Lower leg skin (tissue), 3 donors: Measurements from ENCODE around the gene TSHZ2.

Experiments used
- POLR2A ChIP-seq, 2 donors: fragments of 450-650 bp; IDR thresholded peaks; one replicate each; pipeline ENCODE4 v1.6.1; 2016 to 2017; ENCODE audit warnings: antibody characterized with exemption in 2 of 2, mild to moderate bottlenecking in 1 of 2, moderate library complexity in 1 of 2
- TF ChIP-seq, protein P1 (sequence below), 3 donors: fragments of 450-650 bp; IDR thresholded peaks; one replicate each; pipeline ENCODE4 v1.5.1; 2016; ENCODE audit warnings: antibody characterized with exemption in 3 of 3, mild to moderate bottlenecking in 3 of 3, moderate library complexity in 2 of 3

DNA sequence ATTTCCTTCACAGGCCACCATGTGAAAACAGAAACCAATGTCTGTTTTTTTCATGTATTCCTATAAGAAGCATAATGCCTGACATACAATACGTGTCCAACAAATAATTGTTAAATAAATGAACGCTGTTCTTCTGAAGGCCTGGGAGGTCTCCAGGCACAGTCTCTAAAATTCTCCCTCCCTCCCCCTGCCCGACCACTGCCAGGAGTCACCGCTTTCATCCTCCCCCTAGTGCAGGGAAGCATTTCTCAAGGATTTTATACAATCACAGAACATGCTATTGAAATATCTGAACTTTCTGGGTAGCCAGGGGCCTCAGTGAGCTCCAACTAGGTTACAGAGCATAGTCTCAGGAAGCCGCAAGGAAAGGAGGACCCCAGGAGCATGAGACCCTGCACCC is 526.2 kb downstream of the TSHZ2 start:
- TF ChIP-seq, protein P1, sequence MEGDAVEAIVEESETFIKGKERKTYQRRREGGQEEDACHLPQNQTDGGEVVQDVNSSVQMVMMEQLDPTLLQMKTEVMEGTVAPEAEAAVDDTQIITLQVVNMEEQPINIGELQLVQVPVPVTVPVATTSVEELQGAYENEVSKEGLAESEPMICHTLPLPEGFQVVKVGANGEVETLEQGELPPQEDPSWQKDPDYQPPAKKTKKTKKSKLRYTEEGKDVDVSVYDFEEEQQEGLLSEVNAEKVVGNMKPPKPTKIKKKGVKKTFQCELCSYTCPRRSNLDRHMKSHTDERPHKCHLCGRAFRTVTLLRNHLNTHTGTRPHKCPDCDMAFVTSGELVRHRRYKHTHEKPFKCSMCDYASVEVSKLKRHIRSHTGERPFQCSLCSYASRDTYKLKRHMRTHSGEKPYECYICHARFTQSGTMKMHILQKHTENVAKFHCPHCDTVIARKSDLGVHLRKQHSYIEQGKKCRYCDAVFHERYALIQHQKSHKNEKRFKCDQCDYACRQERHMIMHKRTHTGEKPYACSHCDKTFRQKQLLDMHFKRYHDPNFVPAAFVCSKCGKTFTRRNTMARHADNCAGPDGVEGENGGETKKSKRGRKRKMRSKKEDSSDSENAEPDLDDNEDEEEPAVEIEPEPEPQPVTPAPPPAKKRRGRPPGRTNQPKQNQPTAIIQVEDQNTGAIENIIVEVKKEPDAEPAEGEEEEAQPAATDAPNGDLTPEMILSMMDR (IDR thresholded peaks at IDR 0.05), result no peak
- TF ChIP-seq POLR2A (IDR thresholded peaks at IDR 0.05), result no peak
